ENCODE measurements around the gene INPP5A.
A peak's percentile ranks its signal among the peaks of the same experiment; 100 is the strongest.

The INPP5A gene

DNA sequence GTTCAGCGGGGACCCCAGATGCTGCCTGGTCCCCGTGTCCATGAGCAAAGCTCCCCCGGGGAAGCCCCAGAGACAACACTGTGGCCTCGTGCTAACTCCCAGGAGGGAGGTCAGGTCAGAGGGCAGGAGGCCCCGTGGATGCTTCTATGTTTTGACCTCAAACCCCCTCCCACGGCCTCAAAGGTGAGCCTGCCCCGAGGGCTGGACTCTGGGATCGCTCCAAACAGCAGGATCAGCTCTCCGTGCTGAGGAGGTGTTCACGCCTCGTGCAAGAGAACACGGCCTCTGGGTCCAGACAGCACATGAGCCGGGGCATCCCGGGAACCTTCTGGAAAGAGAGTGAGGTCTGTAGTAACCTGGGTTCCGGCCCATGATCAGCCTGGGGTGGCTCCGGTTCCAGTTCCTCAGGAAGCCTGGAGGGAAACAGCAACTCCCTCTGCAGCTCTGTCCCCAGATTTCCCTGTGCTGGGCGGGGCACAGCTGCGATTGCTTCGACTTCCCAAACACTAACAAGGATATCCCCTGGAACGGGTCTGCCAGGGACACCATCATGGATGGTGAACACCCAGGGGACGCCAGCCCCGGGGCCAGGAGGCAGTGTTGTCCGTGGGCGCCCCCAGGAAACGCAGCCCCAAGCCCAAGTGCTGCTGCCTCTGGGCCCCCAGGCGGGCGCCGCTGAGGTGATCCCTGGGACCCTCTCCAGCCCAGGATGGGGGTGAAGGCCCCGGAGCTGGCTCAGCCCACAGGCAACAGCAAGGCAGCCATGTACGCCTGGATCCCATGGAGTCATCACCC is 18.0 kb upstream of the INPP5A start:
- DNase-seq (ENCODE audit: low read depth) = no peak

DNA sequence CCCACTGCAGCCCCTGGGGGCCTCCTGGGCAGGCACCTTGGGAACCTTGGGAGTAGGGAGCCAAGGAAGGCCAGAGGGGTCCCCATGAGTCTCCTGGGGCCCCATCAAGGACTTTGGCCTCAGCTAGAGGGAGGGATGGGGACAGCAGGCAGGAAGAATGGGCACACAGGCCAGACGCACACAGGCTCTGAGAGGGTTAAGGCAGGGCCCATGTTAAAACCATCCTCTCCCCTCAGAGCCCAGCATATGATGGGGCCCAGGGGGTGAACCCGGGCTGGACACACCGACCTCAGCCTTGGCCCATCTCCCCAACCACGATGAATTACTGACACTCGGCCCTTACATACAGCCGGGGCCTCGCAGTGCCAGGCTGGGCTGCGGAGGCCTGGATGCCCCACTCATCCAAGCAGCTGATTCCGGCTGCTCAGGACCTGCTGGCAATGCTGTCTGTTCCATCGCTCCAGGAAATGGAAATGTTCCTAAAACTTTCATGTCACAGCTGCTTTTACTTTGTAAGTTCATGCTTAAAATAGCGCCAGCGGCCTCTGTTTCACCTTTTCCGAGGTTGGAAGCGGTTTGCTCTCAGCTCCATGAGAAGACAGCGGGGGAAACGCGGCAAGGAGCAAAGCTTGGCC is 17.3 kb upstream of the INPP5A start:
- DNase-seq (ENCODE audit: low read depth) = no peak

DNA sequence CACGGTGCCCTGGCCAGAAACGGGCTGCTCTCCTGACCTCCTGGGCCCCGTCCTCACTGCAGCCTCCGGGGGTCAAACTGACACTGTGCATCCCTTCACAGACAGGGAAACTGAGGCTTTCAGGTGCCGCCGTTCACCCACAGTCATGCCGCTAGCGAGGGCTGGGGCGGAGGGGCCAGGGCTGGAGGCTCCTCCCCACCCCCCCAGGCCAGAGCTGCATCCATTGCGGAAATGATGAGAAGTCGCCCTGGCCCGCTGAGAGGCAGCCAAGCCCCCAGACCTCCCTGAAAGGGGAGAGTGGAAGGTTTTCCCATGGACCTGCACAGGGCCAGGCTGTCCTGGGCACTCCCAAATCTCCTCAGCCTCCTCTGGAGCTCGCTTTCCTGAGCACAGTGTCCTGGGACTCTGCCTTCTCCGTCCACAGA is 16.5 kb upstream of the INPP5A start:
- DNase-seq (ENCODE audit: low read depth) = no peak

DNA sequence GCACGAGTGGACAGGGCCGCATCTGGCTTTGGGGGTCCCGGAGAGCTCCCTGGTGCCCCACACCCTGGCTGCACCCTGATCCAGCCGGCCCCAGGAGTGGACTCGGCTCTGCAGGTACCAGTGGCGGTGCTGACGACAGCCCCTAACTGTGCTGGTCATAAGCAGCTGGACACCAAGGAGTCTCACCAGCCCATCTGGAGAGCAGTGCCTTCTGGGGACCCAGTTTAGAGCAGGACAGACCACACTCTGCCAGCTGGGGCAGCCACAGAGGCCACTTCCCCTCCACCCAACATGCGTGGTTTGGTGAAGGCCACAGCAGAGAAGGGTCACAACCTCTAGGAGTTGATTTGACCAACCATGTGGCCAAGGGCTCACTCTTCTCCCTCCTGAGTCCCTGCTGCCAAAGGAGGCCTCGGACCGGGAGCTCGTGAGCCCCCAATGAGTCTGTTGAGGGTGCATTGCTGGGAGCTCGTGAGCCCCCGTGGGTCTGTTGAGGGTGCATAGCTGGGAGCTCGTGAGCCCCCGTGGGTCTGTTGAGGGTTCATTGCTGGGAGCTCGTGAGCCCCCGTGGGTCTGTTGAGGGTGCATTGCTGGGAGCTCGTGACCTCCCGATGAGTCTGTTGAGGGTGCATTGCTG is 16.0 kb upstream of the INPP5A start:
- DNase-seq (ENCODE audit: low read depth) = no peak

DNA sequence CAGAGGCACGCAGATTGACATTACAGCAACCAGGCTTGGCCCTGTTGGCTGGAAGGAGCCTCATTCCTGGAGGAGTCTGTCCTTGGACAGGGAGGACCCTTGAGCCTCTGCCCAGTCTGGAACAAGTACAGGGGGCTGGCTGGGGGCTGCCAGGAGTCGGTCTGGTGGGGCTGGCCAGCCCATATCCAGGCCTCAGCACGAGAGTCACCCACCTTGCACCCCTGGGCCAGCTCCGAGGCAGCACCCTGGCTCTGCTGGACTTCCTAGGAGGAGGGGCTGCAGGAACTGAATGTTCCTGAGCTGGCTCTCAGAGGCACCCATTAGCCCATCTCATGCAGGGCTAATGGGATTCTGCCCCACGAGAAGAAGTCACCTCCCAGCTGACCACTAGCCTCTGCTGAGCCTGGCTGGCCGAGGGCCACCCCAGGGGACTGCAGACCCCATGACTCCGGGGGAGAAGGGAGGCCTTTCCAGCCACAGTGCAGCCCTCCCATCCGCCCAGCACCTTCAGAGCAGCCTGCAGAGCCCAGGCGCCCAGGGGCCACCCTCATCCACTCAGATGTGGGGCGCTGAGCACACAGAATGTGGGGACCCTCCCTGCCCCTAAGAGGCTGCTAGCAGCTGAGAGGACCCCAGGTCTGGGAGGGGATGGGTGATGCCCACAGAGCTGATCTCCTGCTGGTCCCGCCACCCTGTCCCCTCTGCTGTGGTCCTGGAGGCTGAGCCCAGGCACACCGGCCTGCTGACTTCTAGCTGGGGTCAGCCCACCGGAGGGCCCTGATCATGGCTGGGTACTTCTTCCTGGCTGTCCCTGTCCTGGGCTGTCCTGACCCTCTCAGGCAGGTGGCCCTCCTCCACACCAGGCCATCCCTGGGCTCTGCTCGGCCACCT is 14.8 kb upstream of the INPP5A start:
- no peak for DNase-seq (ENCODE audit: low read depth)

DNA sequence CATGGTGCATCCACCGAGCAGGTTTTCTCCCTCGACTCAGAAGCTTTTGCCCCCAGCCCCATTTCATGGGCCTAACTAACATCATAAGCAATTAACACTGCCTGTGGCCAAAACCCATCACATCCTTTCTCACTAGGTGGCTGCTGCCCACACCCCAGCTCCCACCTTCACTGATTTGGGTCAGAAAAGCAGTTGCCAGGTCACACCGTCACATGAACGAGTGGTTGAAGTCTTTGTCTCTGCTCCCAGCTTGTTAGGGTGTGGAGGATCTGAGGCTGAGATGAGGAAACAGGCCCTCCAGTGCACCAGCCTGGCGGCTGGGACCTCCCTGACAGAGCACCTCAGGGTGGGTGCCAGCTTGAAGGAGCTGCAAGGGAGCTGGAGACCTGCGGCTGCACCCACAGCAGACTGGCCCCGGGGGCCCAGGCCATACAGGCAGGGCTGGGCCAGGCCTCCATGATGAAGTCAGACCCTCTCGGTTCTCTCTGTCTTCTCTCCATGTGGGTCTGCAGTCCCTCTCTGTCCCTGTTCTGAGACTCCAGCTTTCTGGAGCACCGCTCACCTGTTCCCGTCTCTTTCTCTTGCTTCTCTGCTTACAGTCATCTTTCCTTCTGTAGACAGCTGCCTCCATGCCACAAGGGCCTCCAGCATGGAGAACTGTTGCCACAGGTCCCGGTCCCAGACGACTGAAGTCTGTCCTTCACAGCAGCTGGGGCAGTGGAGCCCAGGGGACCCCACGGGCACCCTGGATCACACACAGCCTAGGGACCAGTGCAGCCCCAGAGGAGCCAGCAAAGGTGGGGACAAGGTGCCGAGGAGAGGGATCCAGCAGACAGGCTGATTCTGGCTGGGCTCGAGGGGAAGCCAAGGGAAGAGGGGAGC is 13.8 kb upstream of the INPP5A start:
- DNase-seq (ENCODE audit: low read depth) = no peak

DNA sequence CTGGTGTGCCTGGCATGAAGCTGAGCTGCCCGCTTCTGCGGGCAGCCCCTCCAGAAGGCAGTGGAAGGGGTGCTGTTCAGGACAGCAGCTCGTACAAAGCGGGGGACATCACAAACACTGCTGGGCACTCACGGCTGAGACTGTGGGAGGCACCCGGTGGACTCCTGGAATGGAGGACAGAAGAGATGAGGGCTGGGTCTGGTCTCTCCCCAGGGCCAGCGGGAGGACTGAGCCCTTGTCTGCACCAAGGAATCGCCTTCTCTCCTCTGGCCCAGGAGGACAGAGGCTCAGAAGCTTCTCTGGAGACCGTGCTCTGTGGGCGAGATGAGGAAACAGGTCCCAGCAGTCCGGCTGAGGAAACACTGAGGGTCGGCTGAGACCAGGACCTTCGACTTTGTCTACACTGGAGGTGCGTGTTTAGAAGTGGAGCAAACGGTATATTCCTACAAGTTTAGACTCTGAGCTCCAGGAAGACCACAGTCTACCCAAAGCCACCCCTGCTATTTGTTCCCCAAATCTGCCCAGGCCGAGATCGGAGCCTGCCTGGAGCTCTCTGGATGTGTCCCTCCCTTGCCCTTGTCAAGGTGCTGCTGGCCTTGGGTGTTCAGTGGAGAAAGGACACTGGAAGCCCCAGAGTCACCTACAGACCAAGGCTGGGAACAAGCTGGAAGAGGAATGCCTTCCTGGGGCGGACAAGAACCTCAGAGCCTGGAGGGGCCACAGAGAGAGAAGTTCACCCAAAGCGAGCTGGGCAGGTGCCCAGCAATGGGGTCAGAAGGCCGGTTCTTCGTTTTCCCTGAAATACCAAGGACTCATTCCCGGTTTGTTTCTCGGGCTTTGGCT is 12.9 kb upstream of the INPP5A start:
- no peak for DNase-seq (ENCODE audit: low read depth)

DNA sequence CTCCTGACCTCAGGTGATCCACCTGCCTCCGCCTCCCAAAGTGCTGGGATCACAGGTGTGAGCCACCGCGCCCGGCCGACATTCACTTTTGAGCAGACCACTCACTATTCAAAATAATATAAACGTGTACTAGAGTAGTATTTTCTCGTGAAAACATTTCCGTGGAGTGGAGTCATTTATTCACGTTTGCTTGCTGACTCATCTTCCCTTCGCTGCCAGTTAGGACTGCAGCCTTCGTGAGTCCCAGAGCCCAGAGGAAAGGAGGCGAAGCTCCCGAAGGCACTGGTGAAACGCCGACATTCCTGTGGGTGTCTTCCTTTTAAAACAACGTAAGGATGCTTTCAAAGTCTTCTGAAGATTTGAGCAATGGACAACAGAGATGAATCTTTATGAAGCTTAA is 10.9 kb upstream of the INPP5A start:
- DNase-seq (ENCODE audit: low read depth) = peak; percentile 46

DNA sequence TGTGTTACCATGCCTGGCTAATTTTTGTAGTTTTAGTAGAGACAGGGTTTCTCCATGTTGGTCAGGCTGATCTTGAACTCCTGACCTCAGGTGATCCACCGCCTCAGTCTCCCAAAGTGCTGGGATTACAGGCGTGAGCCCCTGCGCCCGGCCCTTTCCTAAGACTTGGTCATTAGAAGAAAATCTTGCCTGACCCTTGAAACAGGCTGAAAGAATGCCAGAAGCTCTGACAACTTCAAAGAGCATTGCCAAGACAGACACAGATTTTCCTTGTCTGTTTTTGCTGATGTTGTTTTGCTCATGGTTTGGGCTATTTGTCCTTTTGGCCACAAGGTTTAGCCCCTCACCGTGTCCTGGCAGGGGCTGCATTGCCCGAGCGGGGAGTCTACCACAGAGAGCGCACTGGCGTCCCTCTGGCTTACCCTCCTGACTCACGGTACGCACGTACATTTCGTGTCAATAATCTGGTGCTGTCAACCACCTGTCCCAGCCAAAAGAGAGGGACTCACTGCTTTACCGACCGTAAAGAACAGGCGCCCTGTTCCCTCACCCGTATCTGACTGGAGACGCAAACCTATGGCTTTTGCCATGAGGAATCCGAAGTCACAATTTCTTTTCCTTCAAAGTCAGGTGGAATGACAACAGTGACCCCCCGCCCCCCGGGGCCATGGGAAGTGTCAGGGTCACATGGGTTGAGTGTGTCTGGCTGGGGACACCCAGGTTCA is 10.1 kb upstream of the INPP5A start:
- no peak for DNase-seq (ENCODE audit: low read depth)

DNA sequence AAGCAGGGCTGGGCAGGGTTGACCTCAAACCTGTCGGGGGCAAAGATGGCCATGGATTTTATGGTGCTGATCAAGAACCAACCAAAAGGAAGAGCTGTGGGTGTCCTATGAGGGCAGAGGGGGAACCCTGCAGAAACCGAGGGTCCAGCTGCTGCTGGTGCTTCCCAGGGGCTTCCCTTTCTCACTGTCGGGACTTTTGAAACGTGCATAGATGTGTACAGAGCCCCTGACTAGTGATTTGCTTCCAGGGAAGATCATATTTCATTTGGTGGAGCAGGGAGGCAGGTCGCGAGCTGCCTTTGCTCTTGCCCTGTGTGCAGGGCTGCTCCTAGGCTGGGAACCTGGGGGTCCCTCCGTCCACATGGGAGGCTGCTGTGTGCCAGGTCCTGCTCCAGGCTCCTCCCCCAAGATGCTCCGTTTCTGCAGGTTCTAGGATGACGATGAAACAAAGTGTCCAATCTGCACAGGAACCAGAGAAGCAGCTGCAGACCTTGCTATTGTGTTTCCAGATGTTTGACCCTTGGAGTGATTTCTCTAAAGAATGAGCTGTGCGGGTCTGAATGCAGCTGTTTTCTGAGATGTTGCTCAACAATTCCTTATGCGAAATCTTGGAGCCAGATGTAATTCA is 9.4 kb upstream of the INPP5A start:
- DNase-seq (ENCODE audit: low read depth) = no peak

DNA sequence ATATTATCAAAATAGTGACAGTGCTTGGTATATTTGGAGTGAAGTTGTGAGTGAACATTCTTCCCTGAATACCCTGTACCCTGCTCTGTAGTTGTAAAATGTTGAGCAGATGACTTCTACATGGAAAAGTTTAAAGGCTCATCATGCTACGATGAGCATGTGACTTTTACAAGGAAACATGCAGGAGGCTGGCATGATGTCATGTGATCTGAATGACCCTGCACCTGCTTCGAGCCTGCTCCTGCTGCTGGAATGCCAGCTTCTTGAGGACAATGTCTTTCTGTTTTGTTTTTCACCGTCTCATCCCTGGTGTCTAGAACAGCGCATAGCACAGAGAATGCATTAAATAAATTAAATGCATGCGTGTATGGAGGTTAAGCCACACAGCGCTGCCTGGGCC is 5.4 kb upstream of the INPP5A start:
- no peak for DNase-seq (ENCODE audit: low read depth)

DNA sequence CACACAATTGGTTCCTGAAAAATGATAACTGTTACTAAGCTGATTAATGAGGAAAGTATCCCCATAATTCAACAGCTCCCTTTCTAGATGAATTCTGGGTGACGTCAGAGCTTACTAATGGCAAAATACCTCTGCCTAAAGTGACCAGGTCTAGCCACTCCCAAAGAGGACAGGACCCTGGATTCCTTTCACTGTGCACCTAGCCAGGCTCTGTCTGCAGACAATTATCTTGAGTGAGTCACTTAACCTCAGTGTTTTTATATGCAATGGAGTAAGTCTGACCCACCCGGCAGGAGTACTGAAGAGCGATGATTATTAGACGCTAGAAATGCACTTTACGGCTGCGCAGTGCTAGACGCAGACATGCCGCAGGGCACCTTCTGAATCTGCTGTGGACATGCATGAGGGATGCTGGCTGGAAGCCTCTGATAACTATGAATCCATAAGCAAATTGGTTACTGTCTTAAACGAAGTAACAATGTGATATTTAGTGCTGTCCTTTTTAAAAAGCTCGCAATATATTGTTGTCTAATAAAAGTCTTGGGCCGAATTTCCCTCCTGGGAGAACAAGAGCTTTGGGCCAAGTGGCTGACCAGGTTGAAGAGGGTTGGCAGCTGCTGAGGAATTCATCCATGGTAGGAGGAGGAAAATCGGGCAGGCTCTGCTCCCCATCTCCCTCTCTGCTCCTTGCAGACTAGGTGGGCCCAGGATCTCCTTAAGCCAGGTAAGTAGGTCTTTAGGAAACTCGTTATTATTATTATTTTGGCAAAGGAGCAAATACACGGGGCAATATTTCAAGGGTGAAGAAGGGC is 4.6 kb upstream of the INPP5A start:
- DNase-seq (ENCODE audit: low read depth) = peak; percentile 61

DNA sequence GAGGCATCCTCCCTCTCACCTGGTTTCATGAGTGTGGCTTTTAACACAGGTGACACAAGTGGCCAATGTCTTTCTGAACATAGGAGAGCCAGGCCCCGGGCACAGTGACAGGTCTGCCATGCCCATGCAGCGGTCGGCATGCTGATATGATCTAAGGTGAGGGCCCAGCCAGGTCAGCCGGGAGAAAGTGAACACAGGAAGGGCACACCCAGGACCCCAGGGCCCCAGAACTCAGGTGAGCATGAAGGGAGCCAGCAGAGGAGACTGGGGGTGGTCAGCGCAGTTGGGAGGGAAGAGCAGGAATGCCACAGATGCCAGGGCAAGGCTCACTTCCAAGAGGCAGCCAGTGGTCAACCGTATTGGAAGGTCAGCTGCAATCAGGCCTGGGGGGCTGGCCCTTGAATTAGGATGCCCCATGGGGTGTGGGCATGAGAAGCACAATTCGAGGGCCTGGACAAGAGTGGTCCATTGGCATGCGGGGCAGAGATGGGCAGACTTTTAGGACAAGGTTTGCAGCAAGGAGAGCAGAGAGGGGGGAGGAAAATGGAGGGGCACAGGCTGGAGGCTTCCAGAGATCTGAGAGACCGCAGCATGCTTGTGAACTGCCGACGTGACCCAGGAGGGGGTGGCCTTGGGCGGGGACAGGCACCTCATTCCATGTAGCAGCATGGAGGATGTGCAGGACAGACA is 3.9 kb upstream of the INPP5A start:
- DNase-seq (ENCODE audit: low read depth) = no peak

DNA sequence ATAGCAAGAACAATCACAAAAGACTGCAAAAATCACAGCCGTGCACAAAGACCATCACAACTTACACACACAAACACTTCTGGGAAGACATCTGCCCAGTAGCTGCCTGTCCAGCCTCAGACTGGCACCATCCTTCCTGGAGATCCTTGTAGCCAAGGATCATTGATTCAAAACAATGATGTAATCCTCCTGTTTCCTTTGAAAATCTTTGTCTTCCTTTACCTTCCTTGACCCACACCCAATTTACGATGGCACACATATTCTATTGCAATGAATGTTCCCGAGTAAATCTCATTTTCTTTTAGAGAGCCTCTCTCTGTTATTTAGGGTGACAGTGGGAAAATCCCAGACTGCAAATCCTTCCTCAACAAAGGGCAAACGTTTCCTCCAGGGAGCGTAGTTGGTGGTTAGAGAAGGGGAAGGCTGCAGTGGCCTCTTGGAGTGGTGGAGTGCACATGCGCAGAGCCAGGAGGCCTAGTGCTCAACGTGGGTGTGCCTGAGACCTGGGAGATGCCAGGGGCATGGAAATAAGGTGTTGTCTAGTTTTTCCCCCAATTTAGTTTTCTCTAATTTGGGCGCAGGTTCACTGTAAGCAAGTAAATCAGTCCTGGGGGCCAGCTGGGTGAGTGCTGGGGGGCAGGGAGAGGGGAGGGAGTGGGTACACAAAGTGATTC is 3.1 kb upstream of the INPP5A start:
- DNase-seq (ENCODE audit: low read depth) = no peak

DNA sequence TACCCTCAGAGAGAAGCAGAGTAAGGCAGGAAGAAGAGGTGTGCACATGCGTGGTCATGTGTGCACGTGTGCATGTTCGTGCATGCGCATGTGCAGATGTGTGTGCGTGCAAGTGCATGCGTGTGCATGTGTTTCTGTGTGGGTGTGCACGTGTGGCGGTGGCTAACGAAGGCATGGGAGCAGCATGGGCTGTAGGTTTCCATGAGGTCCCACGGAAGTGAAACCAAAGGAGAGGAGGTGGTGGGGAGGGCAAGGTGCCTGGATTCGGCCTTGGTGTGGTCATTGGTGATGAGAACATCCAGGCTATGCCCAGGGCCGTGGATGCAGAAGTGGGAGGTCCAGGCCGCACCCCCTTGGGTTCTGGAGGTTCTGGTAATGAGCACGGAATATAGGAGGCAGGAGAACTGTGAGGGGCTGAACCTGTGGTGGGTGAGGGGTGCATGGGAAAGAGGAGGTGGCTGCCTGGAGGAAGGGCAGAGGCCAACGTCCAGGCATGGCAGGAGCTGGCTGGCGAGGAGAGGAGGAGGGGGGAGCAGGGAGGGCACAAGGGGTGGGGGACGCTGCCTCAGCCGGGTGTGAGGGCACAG is 2.4 kb upstream of the INPP5A start:
- DNase-seq (ENCODE audit: low read depth) = no peak

DNA sequence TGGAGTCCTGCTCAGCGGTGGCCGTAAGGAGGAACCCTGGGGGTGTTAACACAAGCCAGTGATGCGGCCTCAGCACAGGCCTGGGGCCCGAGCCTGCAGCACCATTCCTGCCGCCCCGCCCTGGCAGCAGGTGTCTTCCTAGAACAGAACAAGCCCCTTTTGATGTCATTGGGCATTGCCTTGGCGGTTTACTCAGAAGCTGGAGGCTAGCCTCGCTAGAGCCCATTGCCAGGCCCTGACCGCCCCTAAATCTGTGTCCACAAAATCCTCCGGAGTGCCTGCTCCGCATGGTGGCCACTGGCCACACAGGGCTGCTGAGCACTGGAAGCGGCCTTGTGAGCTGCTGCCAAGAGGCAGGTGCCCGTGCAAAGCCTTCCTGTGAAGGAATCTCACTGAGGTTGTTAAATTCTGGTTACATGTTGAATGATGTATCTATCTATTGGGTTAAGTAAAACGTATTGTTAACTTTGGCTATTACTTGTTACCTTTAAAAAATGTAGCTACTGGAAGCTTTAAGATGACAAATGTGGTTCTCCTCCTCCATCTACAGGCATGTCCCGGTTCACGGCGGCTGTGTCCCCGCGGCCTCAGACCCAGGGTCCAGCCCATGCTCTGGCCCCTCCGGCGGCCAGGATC is 1.2 kb upstream of the INPP5A start:
- DNase-seq (ENCODE audit: low read depth) = no peak

Measured in amniotic epithelial cell (primary cell).